A673 (cell line): ENCODE data around the gene ZEB2.

Experiments
- EZH2 ChIP-seq: fragments of 200-600 bp; sonication (generic); IDR thresholded peaks from 2 replicates; pipeline ENCODE4 v1.6.1; 2017; ENCODE audit warnings: borderline replicate concordance, low read depth, mild to moderate bottlenecking, mixed read lengths, antibody characterized with exemption, low read length; ENCODE audit not compliant: poor library complexity, severe bottlenecking
- TF ChIP-seq, protein P1 (sequence below): fragments of 300-800, 200-600 bp; sonication (generic); conservative IDR thresholded peaks from 2 replicates; pipeline ENCODE4 v1.5.1; 2017; ENCODE audit warnings: low read depth, mild to moderate bottlenecking, antibody characterized with exemption, low read length, moderate library complexity, mixed read lengths

DNA sequence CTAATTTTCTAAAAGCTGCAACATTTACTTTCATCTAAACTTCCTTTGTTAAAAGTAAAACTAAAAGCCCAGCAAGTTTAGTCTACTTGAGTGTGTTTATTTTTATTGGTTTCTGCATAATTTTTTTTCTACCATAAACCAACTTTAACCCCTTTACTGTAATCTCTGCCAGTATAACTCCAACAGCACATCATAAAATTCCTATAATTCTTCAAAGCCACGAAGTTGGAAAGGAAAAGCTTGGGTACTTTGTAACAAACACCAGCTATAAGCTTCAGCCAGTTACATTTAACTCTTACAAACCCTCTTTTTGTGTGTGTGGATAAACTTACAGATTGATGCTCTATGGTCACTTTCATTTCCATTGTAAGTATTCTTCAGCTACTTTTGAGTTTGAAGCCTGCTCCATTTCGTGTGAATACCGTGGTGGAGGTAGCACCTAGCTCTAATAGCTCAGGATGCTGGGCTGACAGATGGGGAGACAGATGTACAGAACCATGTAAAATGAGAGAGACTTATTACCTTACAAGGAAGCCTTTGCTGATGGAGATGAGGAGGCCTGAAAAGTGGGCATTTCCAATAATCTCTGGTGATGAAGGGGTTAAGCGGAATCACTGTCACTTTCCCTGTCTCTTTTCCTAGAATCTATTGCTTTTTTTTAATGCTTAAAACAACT, 42.5 kb downstream of the ZEB2 start:
- TF ChIP-seq, protein P1, sequence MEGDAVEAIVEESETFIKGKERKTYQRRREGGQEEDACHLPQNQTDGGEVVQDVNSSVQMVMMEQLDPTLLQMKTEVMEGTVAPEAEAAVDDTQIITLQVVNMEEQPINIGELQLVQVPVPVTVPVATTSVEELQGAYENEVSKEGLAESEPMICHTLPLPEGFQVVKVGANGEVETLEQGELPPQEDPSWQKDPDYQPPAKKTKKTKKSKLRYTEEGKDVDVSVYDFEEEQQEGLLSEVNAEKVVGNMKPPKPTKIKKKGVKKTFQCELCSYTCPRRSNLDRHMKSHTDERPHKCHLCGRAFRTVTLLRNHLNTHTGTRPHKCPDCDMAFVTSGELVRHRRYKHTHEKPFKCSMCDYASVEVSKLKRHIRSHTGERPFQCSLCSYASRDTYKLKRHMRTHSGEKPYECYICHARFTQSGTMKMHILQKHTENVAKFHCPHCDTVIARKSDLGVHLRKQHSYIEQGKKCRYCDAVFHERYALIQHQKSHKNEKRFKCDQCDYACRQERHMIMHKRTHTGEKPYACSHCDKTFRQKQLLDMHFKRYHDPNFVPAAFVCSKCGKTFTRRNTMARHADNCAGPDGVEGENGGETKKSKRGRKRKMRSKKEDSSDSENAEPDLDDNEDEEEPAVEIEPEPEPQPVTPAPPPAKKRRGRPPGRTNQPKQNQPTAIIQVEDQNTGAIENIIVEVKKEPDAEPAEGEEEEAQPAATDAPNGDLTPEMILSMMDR = no peak
- TF ChIP-seq EZH2 = no peak
